B cell (primary cell): Measurements from ENCODE around the gene ARHGAP33. TPM values are rescaled to one million over a fixed set of nuclear protein-coding genes. Genes with fewer than 3 reads are reported as not detected.
A peak's percentile ranks its signal among the peaks of the same experiment; 100 is the strongest.

ENCODE experiments used
- ATAC-seq: fragments of 200-7000 bp; cut with Tn5 transposase; one replicate; pipeline ENCODE4 v1.10.0; 2021; ENCODE audit warnings: low read depth, mild to moderate bottlenecking, moderate number of reproducible peaks, moderate library complexity
- CTCF ChIA-PET: fragments of 350-600 bp; sonication (Branson Sonifier 250); formaldehyde crosslinking; loops from one replicate; lab custom pipeline; 2021; ENCODE audit warnings: antibody characterized with exemption, inconsistent platforms; lab: Charles Lee
- POLR2A ChIA-PET: fragments of 350-600 bp; sonication (Branson Sonifier 250); formaldehyde crosslinking; loops from one replicate; lab custom pipeline; 2021; ENCODE audit warnings: antibody characterized with exemption; lab: Charles Lee
- DNase-seq: peaks from one replicate; pipeline ENCODE4 v3.0.0; 2013
- H2AFZ ChIP-seq: 2 replicates; pipeline ENCODE4 v1.6.1; 2012; ENCODE audit warnings: mild to moderate bottlenecking, low read depth, low read length; ENCODE audit not compliant: insufficient read depth, poor library complexity, severe bottlenecking
- H3K27ac ChIP-seq, 2 donors: 1 replicate in 1 of 2; 2 replicates in 1 of 2; pipeline ENCODE4 v1.5.1; 2012 to 2013; ENCODE audit warnings: low read length in 2 of 2, mild to moderate bottlenecking in 2 of 2, moderate library complexity in 1 of 2
- H3K27me3 ChIP-seq, 4 experiments: fragments of 200-600 bp in 1 of 4; sonication (generic) in 1 of 4; replicated peaks in 1 of 4; 1 replicate in 2 of 4; 2 replicates in 2 of 4; pipeline versions ENCODE4 v1.6.1 to v1.7.0; 2013 to 2016; ENCODE audit warnings: low read length in 3 of 4, mild to moderate bottlenecking in 2 of 4, mixed read lengths in 1 of 4, moderate library complexity in 1 of 4; ENCODE audit not compliant: insufficient read depth in 4 of 4, control insufficient read depth in 3 of 4; ENCODE audit errors: control extremely low read depth in 1 of 4
- H3K36me3 ChIP-seq, 2 experiments: replicated peaks in 1 of 2; 1 replicate in 1 of 2; 2 replicates in 1 of 2; pipeline versions ENCODE4 v1.6.1 to v1.7.1; 2013; ENCODE audit warnings: low read length in 1 of 2; ENCODE audit not compliant: insufficient read depth in 2 of 2, control insufficient read depth in 1 of 2; ENCODE audit errors: control extremely low read depth in 1 of 2, extremely low read depth in 1 of 2
- H3K4me1 ChIP-seq, 2 donors: fragments of 200-600 bp in 1 of 2; sonication (generic) in 1 of 2; 1 replicate in 1 of 2; 2 replicates in 1 of 2; pipeline versions ENCODE4 v1.5.1 to v1.6.1; 2013 to 2017; ENCODE audit warnings: low read length in 2 of 2; ENCODE audit not compliant: control insufficient read depth in 2 of 2, insufficient read depth in 2 of 2
- H3K4me2 ChIP-seq: replicated peaks from 2 replicates; pipeline ENCODE3; 2012; ENCODE audit warnings: mild to moderate bottlenecking, low read depth, low read length; ENCODE audit not compliant: poor library complexity, severe bottlenecking
- H3K4me3 ChIP-seq, 5 experiments: fragments of 200-600 bp in 1 of 5; sonication (generic) in 1 of 5; 1 replicate in 3 of 5; 2 replicates in 2 of 5; pipeline versions ENCODE4 v1.5.1 to v1.7.0; 2011 to 2016; ENCODE audit warnings: low read length in 4 of 5, mild to moderate bottlenecking in 4 of 5, low read depth in 2 of 5, control low read depth in 1 of 5, moderate library complexity in 1 of 5; ENCODE audit not compliant: insufficient read depth in 1 of 5; ENCODE audit errors: control extremely low read depth in 1 of 5, extremely low read depth in 1 of 5
- H3K79me2 ChIP-seq: fragments of 200-600 bp; sonication (generic); one replicate; pipeline ENCODE4 v1.6.0; 2016; ENCODE audit warnings: low read length; ENCODE audit not compliant: control insufficient read depth, insufficient read depth
- H3K9ac ChIP-seq: fragments of 200-600 bp; sonication (generic); 2 replicates; pipeline ENCODE4 v1.6.1; 2017; ENCODE audit warnings: mild to moderate bottlenecking, low read length, moderate library complexity
- H3K9me3 ChIP-seq, 3 donors: one replicate each; pipeline versions ENCODE4 v1.6.1 to v1.7.1; 2013; ENCODE audit warnings: low read length in 2 of 3; ENCODE audit not compliant: control insufficient read depth in 2 of 3, insufficient read depth in 1 of 3; ENCODE audit errors: control extremely low read depth in 1 of 3
- H4K20me1 ChIP-seq: 2 replicates; pipeline ENCODE4 v1.6.0; 2012; ENCODE audit warnings: mild to moderate bottlenecking, low read length; ENCODE audit not compliant: insufficient read depth, control insufficient read depth, poor library complexity, severe bottlenecking
- H3K27ac Mint-ChIP-seq: one replicate; pipeline ENCODE4 v1.8.0; 2021; ENCODE audit warnings: mixed read lengths
- H3K27me3 Mint-ChIP-seq: one replicate; pipeline ENCODE4 v1.8.0; 2021; ENCODE audit warnings: mixed read lengths
- H3K4me1 Mint-ChIP-seq: one replicate; pipeline ENCODE4 v1.8.0; 2021; ENCODE audit warnings: mixed read lengths
- H3K4me3 Mint-ChIP-seq: one replicate; pipeline ENCODE4 v1.8.0; 2021; ENCODE audit warnings: mixed read lengths
- H3K9me3 Mint-ChIP-seq: one replicate; pipeline ENCODE4 v1.8.0; 2022; ENCODE audit warnings: mixed read lengths; ENCODE audit not compliant: insufficient read depth
- EZH2 ChIP-seq: IDR thresholded peaks from 2 replicates; pipeline ENCODE4 v1.6.1; 2012; ENCODE audit warnings: borderline replicate concordance, low read depth, mild to moderate bottlenecking, moderate library complexity, low read length; ENCODE audit not compliant: insufficient read depth, poor library complexity, severe bottlenecking
- WGBS: methylation state at CpG from one replicate; pipeline ENCODE4 v1.1.5; 2013; ENCODE audit warnings: missing lambda C conversion rate; ENCODE audit not compliant: insufficient coverage; 5-methylcytosine and 5-hydroxymethylcytosine counted together
- intact Hi-C: fragments of 100-400 bp; cut with micrococcal nuclease; formaldehyde crosslinking; loops from one replicate; pipeline ENCODE4 v1.10.0; 2022
- polyA plus RNA-seq: library from polyadenylated mRNA; depleted of rRNA; stranded (reverse); fragments of >200 nt; gene quantifications from 2 replicates; pipeline ENCODE4 v1.2.3, GENCODE V29; 2012
- total RNA-seq, 2 donors: library from RNA; stranded (reverse); fragments of 120-200 nt in 1 of 2; gene quantifications; 1 replicate in 1 of 2; 2 replicates in 1 of 2; pipeline versions ENCODE4 v1.2.3 to v1.2.4, GENCODE V29; 2013 to 2022
- TF ChIP-seq, protein P1 (sequence below): fragments of 200-600 bp; IDR thresholded peaks from one replicate; pipeline ENCODE4 v1.8.0; 2022; ENCODE audit warnings: antibody characterized with exemption, mild to moderate bottlenecking

Gene ARHGAP33
- total and polyA plus RNA-seq, 2 donors (not counting 1 experiment from before 2014, with no cell fraction given): 18.2 to 27.8 TPM

GRCh38 chr19:35773020-35773806, 2.2 kb upstream of the ARHGAP33 start:
- no peak overlapping the region for H3K27ac Mint-ChIP-seq
- WGBS: 88% methylated on average over 7 of the region's 9 CpGs
- TF ChIP-seq EZH2: no peak
- TF ChIP-seq, protein P1, sequence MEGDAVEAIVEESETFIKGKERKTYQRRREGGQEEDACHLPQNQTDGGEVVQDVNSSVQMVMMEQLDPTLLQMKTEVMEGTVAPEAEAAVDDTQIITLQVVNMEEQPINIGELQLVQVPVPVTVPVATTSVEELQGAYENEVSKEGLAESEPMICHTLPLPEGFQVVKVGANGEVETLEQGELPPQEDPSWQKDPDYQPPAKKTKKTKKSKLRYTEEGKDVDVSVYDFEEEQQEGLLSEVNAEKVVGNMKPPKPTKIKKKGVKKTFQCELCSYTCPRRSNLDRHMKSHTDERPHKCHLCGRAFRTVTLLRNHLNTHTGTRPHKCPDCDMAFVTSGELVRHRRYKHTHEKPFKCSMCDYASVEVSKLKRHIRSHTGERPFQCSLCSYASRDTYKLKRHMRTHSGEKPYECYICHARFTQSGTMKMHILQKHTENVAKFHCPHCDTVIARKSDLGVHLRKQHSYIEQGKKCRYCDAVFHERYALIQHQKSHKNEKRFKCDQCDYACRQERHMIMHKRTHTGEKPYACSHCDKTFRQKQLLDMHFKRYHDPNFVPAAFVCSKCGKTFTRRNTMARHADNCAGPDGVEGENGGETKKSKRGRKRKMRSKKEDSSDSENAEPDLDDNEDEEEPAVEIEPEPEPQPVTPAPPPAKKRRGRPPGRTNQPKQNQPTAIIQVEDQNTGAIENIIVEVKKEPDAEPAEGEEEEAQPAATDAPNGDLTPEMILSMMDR: no peak
- H3K4me1 Mint-ChIP-seq: peaks cover 11% of the 10 kb centered on the region
- Histone ChIP-seq H2AFZ (no peak overlapping the region), H3K4me1 (peaks cover 10 to 16% of the 10 kb centered on the region in 2 donors), H3K27me3 (no peaks in the 10 kb centered on the region), H3K79me2 (peaks cover 4% of the 10 kb centered on the region), H3K27ac (no peak overlapping the region), H3K4me2 (no peak overlapping the region), H3K36me3 (no peaks in the 10 kb centered on the region), H3K4me3 (no peak overlapping the region), H3K9me3 (no peaks in the 10 kb centered on the region), H3K9ac (no peak overlapping the region), H4K20me1 (no peaks in the 10 kb centered on the region)
- H3K9me3 Mint-ChIP-seq: no peaks in the 10 kb centered on the region
- CTCF ChIA-PET: interaction anchor here (0.6 kb wide), 1 partner anchor 141 kb away, joined by 3 read pairs; no protein-coding TSS in a partner anchor
- ATAC-seq (no peak), DNase-seq (no peak)
- H3K4me3 Mint-ChIP-seq: peak overlapping the region; percentile 5
- no peaks in the 10 kb centered on the region for H3K27me3 Mint-ChIP-seq
- intact Hi-C loops: no loop called here
- POLR2A ChIA-PET: no interaction called here
